ENCODE data around the gene NELFB.

Gene NELFB

GRCh38 chr9:137272241-137273094 is 17.3 kb downstream of the NELFB start:
- TF ChIP-seq CTCF (conservative IDR thresholded peaks at IDR 0.05; ENCODE audit: control insufficient read depth, insufficient read depth, low read depth, low read length), result no peak
- no peak for DNase-seq (ENCODE audit: low read depth)
- H3K4me3 ChIP-seq (ENCODE audit: control insufficient read depth, low read depth, low read length), result no peak overlapping the region

- no peak for TF ChIP-seq CTCF (conservative IDR thresholded peaks at IDR 0.05; ENCODE audit: control insufficient read depth, insufficient read depth, low read depth, low read length)
- H3K4me3 ChIP-seq (ENCODE audit: control insufficient read depth, low read depth, low read length), result no peak overlapping the region
- no peak for DNase-seq (ENCODE audit: low read depth)
These were observed 18.0 kb downstream of the NELFB start for GRCh38 chr9:137273095-137273490.

- no peak for TF ChIP-seq CTCF (conservative IDR thresholded peaks at IDR 0.05; ENCODE audit: control insufficient read depth, insufficient read depth, low read depth, low read length)
- no peak for DNase-seq (ENCODE audit: low read depth)
- H3K4me3 ChIP-seq (ENCODE audit: control insufficient read depth, low read depth, low read length), result no peak overlapping the region
These were observed 18.6 kb downstream of the NELFB start for GRCh38 chr9:137273611-137274320.

GRCh38 chr9:137275203-137275587 is 20.1 kb downstream of the NELFB start:
- TF ChIP-seq CTCF (conservative IDR thresholded peaks at IDR 0.05; ENCODE audit: control insufficient read depth, insufficient read depth, low read depth, low read length), result no peak
- no peak overlapping the region for H3K4me3 ChIP-seq (ENCODE audit: control insufficient read depth, low read depth, low read length)
- no peak for DNase-seq (ENCODE audit: low read depth)

- TF ChIP-seq CTCF (conservative IDR thresholded peaks at IDR 0.05; ENCODE audit: control insufficient read depth, insufficient read depth, low read depth, low read length), result no peak
- no peak overlapping the region for H3K4me3 ChIP-seq (ENCODE audit: control insufficient read depth, low read depth, low read length)
- no peak for DNase-seq (ENCODE audit: low read depth)
These were observed 20.7 kb downstream of the NELFB start for GRCh38 chr9:137275588-137276472.

Data from fibroblast of mammary gland (primary cell).